UCSD-AML1 (cell line): ENCODE measurements around the gene CRYBA2.

Experiments used
- DNase-seq: peaks from one replicate; lab custom pipeline; 2025; ENCODE audit not compliant: unreplicated experiment; lab: John Stamatoyannopoulos, UW

The CRYBA2 gene

DNA sequence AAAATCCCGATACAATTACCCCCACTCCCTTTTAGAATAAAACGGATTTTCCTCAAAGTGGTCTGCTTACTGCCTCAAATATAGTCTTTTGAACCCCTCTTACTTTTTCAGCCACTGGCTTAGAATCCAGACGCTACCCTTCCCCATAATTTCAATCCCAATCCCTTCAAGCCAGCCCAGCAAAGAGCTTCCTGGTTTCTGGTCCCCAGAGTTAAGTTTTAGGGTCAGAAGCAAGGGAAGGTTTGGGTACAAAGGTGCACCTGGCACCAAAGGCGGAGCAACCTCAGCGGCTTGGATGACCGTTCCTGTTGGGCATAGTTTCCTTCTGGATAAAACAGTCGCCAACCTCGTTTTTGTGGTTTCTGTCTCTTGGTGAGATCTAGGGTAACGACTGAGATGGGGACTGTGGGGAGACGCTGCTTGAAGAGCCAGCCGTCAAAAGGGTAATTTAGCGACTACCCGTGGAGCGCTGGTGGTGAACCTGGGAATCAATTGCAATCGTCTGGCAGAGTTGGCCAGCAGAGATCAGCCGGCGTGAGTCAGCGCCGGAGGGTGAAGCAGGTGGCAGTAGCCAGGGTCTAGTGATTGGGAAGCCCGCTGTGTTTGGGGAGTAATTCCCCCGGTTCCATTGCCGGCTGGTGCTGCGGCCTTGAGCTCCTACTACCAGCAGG lies 9.8 kb downstream of the CRYBA2 start:
- no peak for DNase-seq

DNA sequence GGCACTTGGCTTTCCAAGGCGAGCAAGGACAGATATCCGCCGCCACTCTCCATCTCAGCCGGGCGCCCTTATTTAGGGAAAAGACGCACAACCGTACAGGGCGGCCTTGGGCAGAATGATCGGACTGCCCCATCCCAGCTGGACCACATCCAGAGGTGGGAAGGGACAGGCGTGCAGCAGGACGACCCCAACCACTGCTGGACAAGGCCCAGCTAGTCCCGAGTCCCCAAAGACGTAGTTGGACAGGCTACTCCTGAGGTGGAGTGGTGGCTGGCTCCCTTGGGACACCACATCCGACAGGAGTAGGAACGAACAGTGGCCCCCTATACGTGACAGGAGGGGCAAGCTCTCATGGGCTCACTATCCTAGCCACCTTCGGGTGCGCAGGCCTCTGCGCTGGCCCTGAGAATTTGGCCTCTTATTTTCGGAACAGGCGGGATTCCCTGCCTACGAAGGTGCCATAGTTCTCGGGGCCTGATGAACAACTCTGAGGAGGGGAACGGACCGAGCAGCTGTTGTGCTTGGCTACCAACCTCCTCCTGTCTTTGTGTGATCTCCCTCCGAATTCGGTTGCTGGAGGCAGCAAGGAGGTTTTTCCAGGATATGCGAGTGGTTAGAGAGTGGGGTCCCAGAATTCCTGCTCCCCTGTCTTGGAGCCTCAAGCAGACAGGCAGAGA lies 10.5 kb downstream of the CRYBA2 start:
- DNase-seq, result no peak

DNA sequence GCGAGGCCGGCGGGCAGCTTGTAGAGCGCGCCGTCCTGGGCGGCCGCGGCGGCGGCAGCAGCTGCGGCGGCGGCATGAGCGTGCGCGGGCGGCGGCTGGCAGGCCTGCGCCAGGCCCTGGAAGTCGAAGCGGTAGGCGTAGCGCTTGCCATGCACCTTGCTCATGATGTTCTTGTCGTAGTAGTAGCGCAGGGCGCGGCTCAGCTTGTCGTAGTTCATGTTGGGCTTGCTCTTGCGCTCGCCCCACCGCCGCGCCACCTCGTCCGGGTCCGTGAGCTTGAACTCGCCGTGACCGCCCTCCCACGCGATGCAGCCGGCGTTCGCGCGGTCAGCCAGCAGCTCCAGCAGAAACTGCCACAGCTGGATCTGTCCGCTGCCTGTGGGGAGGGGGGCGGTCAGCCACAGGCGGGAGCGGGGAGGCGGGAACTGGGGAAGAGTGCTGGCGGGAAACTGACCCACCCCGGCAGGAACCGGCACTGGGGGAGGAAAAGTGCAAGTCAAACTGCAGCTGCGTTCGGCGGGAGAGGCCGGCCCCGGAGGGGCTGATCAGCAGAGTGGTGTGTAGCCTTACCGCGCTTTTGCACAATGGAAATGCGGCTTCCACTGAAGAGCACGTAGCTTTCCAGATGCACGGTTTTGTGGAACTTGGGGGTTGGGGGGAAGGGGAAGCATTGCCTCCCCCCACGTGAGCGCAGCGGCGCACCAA lies 11.2 kb downstream of the CRYBA2 start:
- DNase-seq, result no peak

DNA sequence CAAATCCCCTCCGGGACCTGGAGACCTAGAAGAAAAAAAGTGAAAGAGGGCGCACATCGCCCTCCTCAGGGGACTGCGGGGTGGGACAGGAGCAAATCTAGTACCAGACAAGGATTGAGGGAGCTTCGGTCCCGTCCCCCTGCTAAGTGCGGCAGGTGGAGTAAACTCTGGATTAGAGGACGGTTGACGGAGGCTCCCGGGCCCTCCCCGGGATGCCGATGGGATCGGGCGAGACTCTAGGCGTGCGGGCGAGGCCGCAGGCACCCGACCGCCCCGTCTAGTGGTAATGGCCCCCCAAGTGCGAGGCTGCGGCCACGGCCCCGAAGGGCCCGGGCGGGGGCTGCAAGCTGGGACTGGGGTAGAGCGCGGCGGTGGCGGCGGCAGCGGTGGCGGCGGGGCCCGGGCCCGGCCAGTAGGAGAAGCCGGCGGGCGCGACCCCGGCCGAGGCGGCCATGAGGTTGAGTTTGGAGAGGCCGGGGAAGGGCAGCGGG lies 11.8 kb downstream of the CRYBA2 start:
- DNase-seq, result no peak

DNA sequence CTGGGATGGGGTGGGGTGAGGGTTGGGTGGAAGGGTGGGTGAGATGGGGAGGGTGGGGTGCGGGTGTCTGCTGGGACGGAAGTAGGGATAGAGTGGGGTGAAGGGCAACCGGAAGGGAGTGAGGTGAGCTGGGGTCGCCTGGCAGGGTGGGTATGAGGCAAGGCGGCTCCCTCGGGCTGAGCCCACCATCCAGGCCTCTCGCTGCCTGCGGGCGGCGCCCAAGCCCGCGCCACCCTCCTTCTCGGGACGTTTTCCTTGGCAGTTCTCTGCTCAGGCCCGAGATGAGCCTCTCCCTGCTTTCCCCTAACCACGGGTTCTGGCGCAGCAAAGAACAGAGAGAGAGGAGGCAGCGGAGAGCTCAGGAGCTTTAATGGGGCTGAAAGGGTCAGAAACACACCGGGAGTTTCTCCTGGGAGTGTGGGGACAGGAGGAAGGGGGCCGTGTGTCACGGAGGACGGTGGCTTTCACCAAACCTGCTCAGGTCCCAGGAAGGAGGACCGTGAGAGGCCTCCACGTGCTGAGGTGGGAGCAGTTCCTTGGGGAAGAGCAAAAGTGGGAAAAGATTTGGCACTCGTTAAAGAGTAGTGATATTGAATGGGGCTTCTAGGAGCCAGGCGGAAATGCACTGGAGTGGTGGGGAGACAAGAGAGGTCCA lies 12.4 kb downstream of the CRYBA2 start:
- no peak for DNase-seq

DNA sequence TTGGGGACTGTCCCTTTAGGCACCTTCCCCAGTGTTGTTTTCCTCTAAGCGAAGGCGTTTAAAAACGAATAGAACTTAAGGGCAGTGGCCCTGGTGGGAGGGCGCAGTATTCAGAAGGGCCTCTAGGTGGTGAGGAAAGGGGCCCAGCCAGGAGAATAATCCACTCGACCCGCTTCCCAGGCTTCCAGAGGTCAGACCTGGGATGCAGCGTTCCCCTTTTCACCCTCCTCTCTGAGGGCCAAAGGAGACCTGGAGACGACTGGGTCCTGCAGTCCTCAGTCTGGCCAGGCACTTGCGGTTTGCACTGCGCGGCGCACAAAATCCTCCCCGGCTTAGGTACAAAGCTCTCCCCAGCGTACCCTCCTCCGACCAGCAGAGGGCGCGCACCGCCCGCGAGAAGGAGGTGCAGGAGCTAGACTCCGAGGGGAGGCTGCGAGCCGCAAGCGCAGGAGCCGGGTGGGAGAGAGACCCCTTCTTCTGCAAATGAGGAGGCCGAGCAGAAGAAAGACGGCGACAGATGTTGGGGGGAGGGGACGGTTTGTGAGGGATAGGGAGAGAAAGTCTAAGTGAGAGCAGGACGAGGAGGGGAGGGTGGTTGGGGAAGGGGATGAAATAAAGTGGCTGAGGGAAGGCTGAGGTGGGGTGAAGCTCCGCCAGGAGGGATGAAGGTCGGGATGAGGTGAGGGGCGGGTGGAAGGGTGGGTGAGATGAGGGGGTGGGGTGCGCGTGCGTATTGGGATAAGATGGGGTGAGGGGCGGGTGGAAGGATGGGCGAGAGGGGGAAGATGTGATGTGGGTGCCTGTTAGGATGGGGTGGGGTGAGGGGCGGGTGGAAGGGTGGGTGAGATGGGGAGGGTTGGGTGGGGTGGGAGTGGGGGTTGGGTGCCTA lies 13.1 kb downstream of the CRYBA2 start:
- DNase-seq, result peak; percentile 85

DNA sequence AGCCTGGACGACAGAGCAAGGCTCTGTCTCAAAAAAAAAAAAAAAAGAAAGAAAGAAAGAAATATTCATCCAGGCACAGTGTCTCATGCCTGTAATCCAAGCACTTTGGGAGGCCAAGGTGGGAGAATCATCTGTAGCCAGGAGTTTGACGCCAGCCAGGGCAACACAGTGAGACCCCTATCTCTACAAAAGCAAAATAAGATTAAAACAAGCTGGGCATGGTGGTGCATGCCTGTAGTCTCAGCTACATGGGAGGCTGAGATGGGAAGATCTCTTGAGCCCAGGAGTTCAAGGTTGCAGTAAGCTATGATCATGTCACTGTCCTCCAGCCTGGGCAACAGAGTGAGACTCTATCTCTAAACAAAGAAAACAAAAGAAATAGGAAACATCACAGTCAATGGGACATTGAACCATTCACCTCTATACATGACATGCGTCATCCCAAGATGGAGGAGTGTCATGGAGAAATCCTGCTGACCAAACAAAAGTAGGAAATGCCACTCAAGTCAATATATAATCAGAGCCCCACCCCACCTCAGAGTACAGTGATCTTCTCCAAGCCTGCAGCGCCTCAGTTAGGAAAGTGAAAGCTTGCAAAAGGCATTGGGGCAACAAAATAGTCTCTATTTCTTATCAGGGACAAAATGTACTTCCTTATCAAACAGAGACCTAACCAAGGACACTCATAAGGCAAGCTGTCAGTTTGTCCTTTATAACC lies 18.0 kb downstream of the CRYBA2 start:
- no peak for DNase-seq

DNA sequence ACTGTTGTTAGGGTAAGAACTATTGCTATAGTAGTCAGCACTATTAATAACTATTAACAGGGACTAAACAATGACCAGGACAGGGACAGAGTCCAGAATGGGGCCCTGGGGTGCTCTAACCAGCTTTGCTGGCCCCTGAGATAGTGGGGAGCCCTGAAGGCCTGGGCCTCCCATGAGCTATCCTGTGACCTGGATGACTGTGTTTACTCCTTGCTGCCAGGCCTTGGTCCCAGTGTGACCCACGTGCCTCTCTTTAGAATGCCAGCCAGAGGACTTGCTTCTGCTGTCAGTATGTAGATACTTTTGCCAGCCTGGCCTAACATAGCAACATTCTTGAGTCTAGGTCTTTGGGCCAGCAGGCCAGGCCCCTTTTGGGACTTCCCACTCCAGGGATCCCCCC lies 22.3 kb downstream of the CRYBA2 start:
- no peak for DNase-seq

DNA sequence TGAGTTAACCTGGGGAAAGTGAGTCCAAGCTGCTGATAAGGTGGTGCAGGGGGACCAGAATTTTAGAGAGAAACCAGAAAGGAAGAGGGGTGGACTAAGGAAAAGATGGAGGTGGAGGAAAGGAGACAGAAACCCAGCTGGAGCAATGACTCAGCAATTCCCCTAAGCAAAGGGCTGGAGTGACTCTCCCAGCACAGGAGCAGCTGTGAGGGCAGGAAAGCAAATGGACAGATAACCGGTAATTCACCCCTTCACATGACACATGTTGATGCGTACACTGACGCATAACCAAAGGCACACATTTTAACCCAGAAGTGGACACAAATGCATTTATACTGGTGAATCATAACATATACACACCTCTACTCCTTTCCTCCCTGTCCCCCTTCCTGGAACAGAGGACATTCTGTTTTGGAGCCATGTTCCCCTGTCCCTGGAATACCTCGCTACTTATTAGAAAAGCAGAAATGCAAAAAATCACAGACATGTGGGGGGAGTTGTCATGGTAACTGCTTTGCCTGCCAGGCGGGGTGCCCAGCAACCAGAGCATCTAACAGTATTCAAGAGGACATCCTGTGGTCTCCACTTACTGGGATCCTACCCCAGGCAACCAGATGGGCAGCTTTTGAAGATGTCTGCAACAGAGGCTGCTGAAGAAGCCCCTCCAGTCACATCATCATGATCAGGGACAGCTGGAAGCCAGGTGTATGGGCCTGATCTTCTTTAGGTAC lies 29.0 kb downstream of the CRYBA2 start:
- DNase-seq, result no peak

DNA sequence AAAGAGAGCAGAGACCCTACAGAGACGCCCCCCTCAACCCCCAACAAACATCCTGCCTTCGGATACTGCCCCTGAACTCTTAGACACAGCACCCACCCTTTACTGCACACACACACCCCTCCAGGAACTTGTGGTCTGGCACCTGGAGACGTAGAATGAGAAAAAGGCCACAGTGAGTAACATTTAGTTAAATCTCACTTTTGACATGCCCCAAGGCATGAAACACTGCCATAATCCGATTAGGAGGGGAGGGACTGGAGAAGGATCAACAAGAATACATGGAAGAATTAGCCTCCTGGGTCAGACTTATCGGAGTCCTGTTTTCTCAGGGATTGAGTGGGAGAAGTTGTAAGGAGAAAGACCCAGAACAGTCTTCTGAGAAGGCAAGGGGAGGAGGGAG lies 29.6 kb downstream of the CRYBA2 start:
- DNase-seq, result no peak

DNA sequence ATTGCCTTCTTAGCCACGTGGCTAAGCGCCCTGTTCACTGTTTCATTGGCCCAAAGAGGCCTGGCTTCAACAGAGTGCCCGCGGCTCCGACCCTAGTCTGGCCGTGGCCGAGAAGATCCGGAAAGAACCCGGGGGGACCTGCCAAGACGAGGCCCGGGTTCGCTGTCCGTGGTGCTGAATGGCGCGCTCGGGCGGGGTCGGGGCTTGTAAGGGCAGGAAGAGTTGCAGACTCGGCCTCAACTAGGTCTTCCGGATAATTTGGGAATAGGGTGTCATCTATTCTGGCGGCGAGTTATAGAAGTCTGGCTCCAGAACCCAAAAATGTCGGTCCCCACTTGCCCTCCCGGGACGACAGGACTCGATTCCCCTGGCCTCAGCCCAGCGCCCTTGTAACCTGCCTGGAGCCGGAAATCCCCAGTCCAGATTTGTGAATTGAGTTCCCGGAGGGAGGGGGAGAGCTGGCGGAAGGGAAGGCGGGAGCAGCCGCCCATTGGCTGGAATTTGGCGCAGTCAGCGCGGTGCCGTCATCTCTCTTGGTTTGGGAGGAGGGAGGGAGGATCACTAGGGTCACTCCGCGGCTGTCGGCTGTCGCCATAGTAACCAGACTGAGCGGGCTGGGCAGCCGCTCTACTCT lies 30.2 kb downstream of the CRYBA2 start:
- DNase-seq, result peak; percentile 30

DNA sequence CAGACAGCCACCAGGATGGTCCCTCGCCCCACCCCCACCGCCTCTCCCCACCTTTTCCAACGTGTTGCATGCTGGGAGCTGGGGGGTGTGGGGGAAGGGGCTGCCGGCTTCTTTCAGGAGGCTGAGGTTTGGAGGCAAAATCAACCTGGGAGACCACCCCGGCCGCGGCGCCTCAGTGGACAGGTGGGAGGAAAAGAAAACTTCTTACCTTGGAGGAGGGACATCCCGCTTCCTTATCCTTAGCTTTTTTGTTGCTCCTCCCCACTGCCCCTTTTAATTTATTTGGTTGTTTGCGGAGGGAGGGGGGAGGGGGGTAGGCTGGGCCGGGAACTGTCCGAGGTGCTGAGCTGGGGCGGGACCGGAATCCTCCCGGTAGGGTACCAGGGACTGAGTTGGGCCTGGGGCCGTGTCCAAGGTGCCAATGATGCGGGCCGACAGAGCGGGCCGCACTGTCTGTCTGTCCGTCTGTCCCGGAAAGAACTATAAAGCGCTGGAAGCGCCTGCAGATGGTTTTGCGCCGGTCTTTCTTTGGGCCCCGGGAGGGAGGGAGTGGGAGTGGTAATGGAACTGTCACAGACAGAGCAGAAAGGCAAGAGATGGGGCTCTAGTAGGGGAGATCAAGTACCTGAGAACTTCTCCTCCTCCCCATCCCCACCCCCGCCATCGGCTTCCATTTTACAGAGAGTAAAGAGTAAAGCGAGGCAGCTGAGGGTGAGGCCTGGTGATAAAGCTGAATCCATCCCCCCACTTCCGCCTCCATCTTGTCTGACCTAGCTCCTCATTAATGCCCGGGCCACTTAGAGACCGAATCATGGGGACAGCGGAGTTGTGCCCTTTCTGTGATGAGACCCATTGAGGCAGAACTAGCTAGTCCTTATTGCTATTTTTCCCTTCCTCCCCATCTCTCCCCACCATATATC lies 31.3 kb downstream of the CRYBA2 start:
- no peak for DNase-seq

DNA sequence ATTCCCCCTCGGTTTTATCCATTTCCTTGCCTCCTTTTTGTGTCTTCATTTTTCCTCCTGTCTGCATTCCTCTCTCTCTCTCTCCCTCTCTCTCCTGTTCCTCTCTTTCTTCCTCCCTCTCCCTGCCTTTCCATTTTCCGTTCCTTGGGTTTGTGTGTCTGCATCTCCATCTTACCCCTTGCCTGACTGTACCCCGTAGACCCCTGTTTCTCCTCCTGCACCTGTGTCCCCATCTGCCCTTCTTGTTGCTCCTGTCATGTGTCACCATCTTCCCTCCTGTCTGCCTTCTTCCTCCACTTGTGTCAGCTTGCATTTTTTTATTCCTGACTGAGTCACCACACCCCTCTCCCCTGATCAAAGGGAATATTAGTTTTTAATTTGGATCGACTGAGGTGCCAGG lies 32.0 kb downstream of the CRYBA2 start:
- no peak for DNase-seq

DNA sequence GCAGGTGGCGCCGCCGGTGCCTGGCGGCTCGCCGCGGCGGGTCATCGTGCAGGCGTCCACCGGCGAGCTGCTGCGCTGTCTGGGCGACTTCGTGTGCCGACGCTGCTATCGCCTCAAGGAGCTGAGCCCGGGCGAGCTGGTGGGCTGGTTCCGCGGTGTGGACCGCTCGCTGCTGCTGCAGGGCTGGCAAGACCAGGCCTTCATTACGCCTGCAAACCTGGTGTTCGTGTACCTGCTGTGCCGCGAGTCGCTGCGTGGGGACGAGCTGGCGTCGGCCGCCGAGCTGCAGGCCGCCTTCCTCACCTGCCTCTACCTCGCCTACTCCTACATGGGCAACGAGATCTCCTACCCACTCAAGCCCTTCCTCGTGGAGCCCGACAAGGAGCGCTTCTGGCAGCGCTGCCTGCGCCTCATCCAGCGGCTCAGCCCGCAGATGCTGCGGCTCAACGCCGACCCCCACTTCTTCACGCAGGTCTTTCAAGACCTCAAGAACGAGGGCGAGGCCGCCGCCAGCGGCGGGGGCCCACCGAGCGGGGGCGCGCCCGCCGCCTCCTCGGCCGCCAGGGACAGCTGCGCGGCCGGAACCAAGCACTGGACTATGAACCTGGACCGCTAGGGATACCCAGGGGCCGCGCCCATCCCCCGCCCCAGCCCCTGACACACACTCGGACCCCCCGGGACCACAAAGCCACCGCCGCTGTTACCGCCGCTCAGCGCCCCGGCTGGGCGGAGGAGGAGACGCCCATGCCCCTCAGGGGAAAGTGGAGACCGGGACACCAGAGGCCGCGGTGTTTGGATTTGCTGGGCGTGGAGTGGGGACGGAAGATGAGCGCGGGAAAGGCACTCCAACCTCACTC lies 32.7 kb downstream of the CRYBA2 start:
- DNase-seq, result no peak

DNA sequence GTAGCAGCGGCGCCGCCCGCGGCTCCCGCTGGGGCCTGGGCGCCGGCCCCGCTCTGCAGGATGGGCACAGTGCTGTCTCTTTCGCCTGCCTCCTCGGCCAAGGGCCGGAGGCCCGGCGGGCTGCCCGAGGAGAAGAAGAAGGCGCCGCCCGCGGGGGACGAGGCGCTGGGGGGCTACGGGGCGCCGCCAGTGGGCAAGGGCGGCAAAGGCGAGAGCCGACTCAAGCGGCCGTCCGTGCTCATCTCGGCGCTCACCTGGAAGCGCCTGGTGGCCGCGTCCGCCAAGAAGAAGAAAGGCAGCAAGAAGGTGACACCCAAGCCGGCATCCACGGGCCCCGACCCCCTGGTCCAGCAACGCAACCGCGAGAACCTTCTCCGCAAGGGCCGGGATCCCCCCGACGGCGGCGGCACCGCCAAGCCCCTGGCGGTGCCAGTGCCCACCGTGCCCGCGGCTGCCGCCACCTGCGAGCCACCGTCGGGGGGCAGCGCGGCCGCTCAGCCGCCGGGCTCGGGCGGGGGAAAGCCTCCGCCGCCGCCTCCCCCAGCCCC lies 33.4 kb downstream of the CRYBA2 start:
- no peak for DNase-seq

DNA sequence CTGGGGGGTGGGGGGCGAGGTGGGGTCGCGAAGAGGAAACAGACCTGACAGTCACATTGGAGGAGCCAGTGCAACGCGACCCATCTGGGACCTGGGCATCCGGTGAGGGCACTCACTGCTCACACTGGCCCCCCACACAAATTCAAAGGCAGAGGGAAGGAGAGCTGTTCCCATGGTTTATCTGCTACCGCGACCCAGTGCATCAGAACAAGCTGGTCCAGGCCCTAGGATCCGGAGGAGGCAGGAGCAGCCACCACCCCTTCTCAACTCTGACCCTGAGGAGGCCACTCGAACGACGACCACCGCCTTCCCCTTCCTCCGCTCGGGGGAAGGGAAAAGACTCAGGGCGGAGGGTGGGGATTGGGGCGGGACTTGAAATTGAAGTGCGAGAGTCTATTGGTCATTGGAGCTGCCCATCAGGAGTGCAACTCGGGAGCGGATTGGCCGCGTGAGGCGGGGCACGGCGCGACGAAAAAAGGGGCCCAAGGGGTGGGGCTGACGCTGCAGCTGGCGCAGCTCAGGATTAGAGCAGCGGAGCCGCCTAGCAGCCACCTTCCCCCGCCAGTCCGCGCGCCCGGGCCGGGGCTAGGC lies 34.0 kb downstream of the CRYBA2 start, which contains the start of gene CDK5R2:
Gene CDK5R2 (plus strand): TSS at position 526 of the 591 bp plus-strand sequence. CDS start 155 bp downstream, outside the sequence.
- DNase-seq, result peak; percentile 43
